ENCODE measurements around the gene CALML4.

DNA sequence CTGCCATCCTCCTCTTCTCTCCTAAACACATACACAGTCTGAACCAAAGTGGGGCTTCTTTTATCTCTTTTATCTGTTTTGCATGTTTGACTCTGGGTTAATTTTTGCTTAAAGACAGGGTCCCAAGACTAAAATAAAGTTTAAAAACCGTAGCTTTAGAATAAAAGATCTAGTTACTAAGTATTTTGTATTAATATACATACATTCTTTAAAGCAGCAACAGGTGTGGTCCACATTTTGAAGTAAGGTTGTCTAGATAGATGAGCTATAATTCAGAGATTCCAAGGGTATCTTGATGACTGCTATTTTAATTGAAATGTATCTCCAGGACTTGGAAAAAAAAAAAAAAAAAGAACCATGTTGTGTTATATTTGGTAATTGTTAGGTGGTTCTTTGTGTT lies 61.3 kb downstream of the CALML4 start:
- TF ChIP-seq, protein P1, sequence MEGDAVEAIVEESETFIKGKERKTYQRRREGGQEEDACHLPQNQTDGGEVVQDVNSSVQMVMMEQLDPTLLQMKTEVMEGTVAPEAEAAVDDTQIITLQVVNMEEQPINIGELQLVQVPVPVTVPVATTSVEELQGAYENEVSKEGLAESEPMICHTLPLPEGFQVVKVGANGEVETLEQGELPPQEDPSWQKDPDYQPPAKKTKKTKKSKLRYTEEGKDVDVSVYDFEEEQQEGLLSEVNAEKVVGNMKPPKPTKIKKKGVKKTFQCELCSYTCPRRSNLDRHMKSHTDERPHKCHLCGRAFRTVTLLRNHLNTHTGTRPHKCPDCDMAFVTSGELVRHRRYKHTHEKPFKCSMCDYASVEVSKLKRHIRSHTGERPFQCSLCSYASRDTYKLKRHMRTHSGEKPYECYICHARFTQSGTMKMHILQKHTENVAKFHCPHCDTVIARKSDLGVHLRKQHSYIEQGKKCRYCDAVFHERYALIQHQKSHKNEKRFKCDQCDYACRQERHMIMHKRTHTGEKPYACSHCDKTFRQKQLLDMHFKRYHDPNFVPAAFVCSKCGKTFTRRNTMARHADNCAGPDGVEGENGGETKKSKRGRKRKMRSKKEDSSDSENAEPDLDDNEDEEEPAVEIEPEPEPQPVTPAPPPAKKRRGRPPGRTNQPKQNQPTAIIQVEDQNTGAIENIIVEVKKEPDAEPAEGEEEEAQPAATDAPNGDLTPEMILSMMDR (IDR thresholded peaks at IDR 0.05), result no peak
- no peak for TF ChIP-seq POLR2AphosphoS5 (IDR thresholded peaks at IDR 0.05)
- TF ChIP-seq POLR2A (IDR thresholded peaks at IDR 0.05), result no peak
- TF ChIP-seq EP300 (IDR thresholded peaks at IDR 0.05), result no peak
